ENCODE results near the gene SMIM29.
"Not testable (repeated sequence)": the region's sequence is repeated elsewhere in the genome, so short reads cannot be mapped to it uniquely, and the experiment has no call there.

Gene SMIM29

DNA sequence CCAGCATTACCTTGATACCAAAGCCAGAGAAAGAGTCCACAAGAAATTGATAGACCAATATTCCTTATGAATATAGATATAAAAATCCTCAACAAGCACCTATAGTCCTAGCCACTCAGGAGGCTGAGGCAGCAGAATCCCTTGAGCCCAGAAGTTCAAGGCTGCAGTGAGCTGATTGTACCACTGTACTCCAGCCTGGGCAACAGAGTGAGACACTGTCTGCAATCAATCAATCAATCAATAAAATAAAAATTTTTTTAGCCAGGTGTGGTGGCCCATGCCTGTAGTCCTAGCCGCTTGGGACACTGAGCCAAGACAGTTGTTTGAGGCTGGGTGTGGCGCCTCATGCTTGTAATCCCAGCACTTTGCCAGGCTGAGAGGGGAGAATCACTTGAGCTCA is 18.9 kb upstream of the SMIM29 start:
- no peak for DNase-seq

DNA sequence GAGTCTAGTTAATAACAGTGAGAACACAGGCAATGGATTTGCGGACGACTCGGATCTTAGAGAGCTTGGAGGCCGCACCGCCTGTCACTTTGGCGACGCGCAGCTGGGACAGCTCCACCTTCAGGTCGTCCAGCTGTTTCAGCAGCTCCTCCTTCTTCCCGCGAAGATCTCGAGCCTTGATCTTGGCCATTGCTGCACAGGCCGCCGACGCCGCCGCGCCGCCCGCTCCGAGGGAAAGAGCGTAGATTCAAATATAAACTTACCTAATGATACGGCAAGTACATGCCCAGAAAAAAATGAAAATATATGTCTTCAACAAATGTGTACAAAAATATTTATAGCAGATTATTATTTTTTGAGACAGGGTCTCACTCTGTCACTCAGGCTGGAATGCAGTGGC is 14.7 kb upstream of the SMIM29 start:
- not testable (repeated sequence) for DNase-seq

DNA sequence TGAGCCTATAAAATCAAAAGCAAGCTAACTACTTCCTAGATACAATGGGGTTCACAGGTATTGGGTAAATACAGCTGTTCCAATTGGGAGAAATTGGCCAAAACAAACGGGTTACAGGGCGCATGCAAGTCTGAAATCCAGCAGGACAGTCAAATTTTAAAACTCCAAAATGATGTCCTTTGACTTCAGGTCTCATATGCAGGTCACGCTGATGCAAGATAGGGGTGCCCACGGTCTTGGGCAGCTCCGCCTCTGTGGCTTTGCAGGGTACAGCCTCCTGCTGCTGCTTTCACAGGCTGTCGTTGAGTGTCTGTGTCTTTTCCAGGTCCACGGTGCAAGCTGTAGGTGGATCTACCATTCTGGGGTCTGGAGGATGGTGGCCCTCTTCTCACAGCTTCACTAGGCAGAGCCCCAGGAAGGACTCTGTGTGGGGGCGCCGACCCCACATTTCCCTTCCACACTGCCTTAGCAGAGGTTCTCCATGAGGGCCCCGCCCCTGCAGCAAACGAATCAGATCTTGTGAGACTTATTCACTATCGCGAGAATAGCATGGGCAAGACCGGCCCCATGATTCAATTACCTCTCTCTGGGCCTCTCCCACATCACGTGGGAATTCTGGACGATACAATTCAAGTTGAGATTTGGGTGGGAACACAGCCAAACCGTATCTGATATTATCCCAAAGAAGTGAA is 11.9 kb upstream of the SMIM29 start:
- DNase-seq = no peak

DNA sequence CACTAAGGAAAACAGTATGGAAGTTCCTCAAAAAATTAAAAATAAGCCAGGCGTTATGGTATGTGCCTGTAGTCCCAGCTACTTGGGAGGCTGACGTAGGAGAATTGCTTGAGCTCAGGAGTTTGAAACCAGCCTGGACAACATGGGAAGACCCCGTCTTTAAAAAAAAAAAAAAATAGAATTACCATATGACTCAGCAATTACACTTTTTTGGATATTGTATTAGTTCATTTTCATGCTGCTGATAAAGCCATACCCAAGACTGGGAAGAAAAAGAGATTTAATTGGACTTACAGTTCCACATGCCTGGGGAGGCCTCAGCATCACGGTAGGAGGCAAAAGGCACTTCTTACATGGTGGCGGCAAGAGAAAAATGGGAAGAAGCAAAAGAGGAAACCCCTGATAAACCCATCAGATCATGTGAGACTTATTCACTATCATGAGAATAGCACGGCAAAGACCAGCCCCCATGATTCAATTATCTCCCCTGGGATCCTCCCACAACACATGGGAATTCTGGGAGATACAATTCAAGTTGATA is 10.8 kb upstream of the SMIM29 start:
- peak; percentile 24 to 50 (median 46) for DNase-seq

DNA sequence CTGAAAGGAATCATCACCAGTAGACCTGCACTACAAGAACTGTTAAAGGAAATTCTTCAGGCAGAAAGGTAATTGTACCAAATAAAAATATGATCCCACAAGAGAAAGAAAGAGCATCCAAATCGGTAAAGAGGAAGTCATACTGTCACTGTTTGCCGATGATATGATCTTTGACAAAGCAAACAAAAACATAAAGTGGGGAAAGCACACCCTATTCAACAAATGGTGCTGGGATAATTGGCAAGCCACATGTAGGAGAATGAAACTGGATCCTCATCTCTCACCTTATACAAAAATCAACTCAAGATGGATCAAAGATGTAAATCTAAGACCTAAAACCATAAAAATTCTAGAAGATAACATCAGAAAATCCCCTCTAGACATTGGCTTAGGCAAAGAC is 3.6 kb upstream of the SMIM29 start:
- not testable (repeated sequence) for DNase-seq

DNA sequence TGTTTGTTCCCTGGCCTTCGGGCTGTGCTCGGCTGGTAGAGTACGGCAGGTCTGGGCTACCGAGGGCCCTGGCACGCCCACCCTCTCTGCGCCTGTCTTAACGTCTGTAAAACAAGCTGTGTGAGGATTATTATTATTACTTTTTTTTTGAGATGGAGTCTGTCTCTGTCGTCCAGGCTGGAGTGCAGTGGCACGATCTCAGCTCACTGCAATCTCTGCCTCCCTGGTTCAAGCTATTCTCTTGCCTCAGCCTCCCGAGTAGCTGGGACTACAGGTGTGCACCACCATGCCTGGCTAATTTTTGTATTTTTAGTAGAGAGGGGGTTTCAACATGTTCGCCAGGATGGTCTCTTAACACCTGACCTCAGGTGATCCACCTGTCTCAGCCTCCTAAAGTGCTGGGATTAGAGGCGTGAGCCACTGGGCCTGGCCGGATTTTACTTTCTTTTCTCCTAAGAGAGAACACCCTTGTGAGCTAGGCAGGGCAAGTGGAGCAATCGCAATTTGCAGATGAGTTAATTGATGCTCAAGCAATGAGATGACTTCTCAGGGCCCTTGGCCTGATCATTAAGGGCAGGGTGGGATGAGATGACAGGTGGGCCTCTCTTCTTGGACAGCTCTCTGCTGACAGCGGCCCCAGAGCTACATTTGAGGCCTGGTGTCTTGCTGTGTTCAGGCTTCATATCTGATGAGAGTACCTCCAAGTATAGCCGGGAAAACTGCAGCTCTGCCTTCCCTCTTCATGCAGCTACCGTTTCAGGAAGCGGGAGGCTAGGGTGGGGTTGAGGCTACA is 859 bp upstream of the SMIM29 start:
- peak in 1 of 4 experiments; percentile 27 for DNase-seq

DNA sequence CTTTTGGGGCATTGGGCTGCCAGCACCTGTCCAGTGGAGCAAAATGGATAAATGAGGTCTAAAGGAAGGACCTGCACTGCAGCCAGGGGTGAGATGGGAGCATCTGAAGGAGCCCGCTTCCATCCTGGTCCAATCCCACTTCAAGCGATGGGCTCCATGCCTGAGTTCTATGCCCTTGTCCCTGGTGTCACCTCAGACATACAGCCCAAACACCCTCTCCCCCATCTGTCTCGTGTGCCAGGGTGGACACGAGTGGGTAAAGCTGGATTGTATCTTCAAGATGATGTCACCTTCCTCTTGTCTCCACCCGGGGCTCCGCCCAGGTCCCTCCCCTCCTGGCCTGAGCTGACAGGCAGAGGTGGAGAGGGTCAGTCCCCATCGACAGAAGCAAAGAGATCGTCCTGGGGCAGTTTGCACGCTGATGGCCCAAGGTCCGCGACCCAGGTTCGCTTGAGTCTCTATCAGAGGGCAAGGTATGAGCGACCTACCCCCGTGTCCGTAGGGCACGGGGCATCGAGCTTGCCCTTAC is 544 bp downstream of the SMIM29 start:
- DNase-seq = peak; percentile 47 to 85 (median 78)

DNA sequence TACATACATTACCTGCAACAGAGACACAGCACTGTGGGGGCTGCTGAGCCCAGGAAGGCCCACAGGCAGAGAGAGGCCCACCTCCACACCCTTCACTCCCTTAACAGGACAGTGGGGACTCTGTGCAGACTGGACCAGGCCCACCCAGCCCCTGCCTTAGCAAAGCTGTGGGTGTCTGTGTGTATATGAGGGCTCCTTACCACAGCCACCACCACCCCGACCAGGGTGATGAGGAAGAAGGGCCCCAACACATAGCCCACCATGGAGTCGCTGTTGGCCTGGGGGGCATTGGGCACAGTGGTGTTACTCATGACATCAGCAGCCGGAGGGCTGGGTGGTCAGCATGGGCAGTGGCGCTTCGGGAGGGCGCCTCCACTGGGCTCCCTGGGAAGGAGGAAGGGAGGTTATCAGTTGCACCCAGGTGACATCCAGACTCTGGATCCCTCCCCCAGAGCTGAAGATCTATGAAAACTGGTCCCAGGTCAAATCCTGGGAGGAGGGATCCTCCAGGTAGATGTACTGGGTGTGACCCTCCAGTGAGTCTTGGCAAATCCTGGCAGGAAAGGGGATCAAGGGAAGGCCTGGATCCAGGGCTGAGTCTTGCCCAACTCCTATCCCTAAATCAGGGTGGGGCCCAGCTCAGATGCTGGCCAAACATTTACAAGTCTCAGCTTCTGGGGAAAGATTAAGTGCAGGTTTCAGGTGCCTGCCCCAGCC is 1.2 kb downstream of the SMIM29 start:
- no peak for DNase-seq

DNA sequence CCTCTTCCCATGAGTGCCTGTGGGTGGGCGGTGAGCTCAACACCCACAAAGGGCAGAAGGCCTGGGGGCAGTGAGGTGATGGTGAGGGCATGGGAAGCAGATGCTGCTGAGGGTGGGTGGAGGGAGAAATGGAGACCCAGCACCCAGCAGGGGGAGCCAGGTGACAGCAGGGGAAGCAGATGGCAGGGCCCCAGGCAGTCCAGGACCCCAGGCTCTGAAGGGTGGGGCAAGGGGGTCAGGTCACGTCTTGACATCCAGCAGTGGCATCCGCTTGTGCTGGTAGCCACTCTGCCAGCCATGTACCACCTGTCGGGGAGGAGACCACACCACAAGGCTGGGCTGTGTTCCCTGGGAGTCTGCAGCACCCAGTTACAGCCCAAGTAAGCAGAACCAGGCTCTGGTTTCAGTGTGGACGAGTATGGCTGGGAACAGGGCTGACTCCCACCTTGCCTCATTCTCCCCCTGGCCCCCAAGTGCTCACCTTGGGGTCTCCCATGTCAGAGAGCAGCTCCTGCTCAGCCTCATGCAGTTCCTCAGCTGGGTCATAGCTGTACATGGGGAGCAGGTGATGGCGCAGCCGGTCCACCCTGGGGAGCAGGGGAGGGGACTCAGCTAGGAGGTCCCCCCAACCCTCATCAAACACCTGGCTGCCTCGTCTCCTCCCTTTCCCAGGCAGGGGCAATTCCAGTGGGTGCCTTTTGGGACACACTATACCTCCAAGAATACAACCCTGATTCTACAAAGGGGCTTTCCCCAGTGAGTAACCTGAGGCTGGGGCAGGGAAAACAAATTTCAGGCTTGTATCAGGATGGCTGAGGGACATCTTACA is 2.0 kb downstream of the SMIM29 start:
- DNase-seq = peak in 3 of 4 experiments; percentile 37 to 58 (median 50)

DNA sequence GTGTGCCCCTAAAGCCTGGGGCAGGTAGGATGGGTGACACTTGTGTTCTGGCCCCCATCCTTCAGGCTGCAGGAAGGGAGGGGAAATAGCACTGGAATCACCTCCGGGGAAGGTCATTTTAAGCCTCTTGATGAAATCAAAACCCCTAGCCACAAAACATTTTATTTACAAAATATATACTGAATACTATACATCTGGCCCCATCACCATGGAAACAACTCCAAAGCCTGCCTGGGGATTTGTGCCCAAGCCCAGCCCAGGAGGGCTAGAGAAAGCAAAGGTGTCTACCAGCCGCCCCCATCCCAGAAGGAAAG is 2.6 kb downstream of the SMIM29 start:
- DNase-seq = no peak

DNA sequence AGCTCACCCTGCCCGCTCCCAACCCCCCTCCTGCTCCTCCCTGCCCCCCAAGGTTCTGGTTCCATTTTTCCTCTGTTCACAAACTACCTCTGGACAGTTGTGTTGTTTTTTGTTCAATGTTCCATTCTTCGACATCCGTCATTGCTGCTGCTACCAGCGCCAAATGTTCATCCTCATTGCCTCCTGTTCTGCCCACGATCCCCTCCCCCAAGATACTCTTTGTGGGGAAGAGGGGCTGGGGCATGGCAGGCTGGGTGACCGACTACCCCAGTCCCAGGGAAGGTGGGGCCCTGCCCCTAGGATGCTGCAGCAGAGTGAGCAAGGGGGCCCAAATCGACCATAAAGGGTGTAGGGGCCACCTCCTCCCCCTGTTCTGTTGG is 3.1 kb downstream of the SMIM29 start:
- not testable (repeated sequence) for DNase-seq

DNA sequence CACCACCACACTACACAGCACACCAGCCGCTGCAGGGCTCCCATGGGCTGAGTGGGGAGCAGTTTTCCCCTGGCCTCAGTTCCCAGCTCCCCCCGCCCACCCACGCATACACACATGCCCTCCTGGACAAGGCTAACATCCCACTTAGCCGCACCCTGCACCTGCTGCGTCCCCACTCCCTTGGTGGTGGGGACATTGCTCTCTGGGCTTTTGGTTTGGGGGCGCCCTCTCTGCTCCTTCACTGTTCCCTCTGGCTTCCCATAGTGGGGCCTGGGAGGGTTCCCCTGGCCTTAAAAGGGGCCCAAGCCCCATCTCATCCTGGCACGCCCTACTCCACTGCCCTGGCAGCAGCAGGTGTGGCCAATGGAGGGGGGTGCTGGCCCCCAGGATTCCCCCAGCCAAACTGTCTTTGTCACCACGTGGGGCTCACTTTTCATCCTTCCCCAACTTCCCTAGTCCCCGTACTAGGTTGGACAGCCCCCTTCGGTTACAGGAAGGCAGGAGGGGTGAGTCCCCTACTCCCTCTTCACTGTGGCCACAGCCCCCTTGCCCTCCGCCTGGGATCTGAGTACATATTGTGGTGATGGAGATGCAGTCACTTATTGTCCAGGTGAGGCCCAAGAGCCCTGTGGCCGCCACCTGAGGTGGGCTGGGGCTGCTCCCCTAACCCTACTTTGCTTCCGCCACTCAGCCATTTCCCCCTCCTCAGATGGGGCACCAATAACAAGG is 3.6 kb downstream of the SMIM29 start:
- DNase-seq = not testable (repeated sequence)

DNA sequence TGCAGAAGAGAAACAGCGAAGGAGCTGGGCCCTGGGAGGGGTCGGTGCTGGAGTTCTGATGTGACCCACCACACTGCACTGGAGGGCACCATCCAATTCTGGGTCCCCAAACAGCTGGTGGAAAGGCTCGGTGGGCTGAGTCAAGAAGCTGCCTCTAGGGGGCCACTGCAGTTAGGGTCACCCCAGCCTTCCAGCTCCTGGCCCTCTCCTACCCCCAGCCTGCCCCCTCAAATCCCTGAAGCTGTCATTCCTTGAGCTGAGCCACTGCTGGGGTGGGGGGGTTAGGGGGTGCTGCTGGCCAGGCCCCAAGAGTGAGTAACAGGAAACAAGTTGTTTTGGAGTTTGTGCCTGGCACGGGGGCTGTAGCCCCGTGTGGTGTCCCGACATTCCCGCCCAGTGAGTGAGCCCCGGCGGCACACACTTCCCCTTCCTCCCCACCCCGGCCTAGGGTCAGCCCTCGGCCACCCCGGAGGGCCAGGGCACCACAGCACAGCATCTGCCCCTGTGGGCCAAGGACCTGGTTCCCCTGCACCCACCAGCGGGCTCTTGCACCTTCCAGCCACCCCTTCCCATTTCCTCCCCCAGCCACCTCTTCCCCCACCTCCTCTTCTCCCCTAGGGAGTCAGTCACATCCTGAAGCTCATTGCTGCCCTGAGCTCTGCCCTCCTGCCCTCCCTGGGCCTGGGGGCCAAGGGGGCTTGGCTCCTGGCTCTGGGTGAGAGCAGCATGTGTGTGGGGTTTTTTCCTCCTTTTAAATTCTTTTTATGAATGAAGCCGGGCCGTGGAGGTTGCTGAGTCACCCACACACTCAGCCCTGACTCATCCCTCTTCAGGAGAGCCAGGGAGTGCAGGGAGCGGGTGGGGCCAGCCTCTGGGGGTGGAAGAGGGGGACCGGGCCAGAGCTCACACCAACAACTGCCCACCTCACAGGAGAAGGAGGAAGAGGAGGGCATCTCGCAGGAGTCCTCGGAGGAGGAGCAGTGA is 4.6 kb downstream of the SMIM29 start:
- DNase-seq = peak; percentile 74 to 88 (median 84)

DNA sequence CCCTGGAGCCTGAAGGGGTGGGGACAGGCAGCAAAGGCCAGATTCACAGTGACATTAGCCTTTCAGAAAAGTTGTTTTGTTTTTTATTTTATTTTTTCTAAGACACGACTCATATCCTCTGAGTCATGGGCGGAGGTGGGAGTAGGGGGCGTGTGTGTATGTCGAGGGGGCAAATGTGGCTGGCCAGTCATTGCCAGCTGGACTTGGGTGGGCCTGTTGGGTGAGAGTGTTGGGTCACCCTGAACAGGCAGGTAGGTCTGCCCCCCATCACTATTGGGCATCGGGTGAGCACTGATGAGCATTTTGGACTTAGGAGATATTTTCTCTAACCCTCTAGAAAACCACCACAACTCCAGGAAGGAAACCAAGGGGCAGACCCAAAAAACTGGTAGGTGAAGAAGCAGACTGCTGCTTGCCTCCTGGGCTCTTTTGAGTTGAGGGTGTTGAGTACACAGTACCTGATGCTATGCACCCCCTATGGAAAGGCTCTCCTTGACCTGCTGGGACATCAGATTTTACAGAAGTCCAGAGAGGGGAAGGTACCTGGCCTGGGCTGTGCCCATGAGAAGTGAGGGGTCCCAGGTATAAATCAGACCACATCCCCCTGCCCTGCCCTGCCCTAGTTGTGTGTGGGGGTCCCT is 5.6 kb downstream of the SMIM29 start:
- no peak for DNase-seq

DNA sequence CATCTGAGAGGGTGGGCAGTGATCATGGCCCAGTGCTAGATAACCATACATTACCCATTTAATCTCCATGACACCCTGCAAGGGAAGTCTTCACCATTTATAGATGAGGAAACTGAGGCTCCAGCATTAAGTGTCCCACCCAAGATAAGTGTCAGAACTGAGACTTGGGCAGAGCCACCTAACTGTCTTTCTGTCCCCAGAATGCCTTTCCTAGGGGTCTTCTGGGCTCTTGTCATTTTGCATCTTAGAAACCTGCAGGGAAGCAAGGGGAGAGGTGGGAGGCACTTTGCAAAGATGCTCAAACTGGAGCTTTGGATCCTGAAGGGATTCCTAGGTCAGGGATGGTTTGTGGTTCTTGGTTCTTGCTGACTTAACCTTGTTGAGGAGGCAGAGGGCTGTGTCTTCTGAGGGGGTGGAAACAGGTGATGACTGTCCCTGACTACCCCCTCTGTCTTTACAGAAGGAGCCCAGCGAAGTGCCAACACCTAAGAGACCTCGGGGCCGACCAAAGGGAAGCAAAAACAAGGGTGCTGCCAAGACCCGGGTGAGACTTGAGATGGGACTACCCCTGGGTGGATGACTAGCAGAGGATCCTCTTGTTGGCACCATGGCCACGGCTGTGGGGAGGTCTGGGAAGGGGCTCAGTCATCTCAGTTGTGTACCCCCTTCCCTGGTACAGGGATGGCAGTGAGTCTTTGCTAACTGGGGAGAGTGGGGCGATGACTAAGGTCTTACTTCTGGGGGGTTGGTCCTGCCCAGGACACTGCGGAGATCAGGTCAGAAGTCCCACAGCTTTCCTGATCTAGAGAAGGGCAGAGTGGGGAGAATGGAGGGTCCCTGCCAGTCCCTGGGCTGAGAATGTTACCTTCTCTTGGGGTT is 6.3 kb downstream of the SMIM29 start:
- DNase-seq = no peak

DNA sequence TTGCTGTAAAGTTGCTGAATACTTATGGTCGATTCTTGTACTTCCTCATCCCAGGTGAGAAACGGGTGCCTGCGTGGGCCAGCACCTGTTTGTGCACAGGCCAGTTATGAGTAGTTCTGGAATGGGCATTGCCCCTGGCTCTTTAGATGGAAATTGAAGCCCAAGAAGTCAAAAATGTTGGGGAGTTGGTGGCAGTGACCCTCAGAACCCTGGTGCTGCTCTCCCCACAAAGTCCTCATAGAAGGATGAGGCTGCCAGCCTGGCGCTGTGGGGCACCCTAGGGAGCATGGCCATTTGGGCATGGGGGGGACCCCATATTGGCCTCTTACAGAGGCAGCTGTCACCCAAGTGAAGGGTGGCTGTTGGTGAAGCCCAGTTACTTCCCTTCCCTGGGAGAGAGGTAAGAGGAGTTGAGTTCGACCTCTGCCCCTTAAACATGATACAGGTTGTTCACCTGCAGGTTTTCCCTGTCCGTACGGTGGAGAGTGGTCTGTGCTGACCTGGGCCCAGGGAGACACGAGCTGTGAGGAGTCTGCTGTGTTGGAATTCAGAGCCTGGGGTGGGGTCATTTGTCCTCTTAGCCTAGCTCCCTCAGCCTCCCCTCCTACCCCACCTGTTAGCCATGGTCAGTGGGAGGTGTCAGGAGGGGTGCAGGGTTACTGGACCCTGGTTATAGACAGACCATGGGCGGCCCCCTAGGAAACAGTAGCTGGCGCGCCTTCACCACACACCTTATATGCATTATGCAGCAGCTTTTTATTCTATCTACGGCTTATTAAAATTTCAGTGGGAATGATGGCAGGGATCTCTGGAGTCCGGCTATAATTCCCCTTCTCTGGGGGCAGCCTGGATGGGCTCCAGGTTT is 7.2 kb downstream of the SMIM29 start:
- no peak for DNase-seq

Data from suppressor macrophage (primary cell).